Activated naive CD8-positive, alpha-beta T cell treated with anti-CD3 and anti-CD28 coated beads, Interleukin-2, amount 10 ng/mL, durations not matched to agents 7 days and 5 days (primary cell): Measurements from ENCODE around the gene NACA2. TPM values are rescaled to one million over a fixed set of nuclear protein-coding genes. Genes with fewer than 3 reads are reported as not detected.
"Not testable (repeated sequence)": the region's sequence is repeated elsewhere in the genome, so short reads cannot be mapped to it uniquely, and the experiment has no call there.

ENCODE experiments used
- ATAC-seq: fragments of 150-1000 bp; cut with Tn5 transposase; one replicate; pipeline ENCODE4 v1.10.0; 2021; ENCODE audit warnings: low read depth, moderate library complexity
- POLR2A ChIA-PET: fragments of 350-600 bp; sonication (Branson Sonifier 250); formaldehyde crosslinking; loops from one replicate; lab custom pipeline; 2021; ENCODE audit warnings: antibody characterized with exemption; lab: Charles Lee
- DNase-seq: peaks from one replicate; pipeline ENCODE4 v3.0.0; 2021
- H3K27ac Mint-ChIP-seq: one replicate; pipeline ENCODE4 v1.8.0; 2022; ENCODE audit warnings: mild to moderate bottlenecking, mixed read lengths
- H3K27me3 Mint-ChIP-seq: one replicate; pipeline ENCODE4 v1.8.0; 2022; ENCODE audit warnings: mild to moderate bottlenecking, moderate library complexity, mixed read lengths
- H3K36me3 Mint-ChIP-seq: one replicate; pipeline ENCODE4 v1.8.0; 2021; ENCODE audit warnings: mild to moderate bottlenecking, mixed read lengths
- H3K4me1 Mint-ChIP-seq: one replicate; pipeline ENCODE4 v1.8.0; 2021; ENCODE audit warnings: mixed read lengths
- H3K4me3 Mint-ChIP-seq: one replicate; pipeline ENCODE4 v1.8.0; 2022; ENCODE audit warnings: mild to moderate bottlenecking, moderate library complexity, mixed read lengths
- H3K9me3 Mint-ChIP-seq: one replicate; pipeline ENCODE4 v1.8.0; 2021; ENCODE audit warnings: mixed read lengths
- total RNA-seq, 2 experiments: library from RNA; stranded (reverse); gene quantifications; one replicate each; pipeline ENCODE4 v1.2.3, GENCODE V29; 2021

The NACA2 gene
- total RNA-seq, 2 experiments from 2014 or later, result not detected

GRCh38 chr17:61594294-61594825 lies 3.3 kb upstream of the NACA2 start:
- Mint-ChIP-seq H3K4me1 (no peaks in the 10 kb centered on the region), H3K36me3 (no peaks in the 10 kb centered on the region), H3K9me3 (no peaks in the 10 kb centered on the region), H3K27ac (no peak overlapping the region), H3K27me3 (peaks cover 28% of the 10 kb centered on the region), H3K4me3 (no peak overlapping the region)
- DNase-seq, result no peak
- ATAC-seq, result no peak
- POLR2A ChIA-PET, result no interaction called here

- H3K9me3 Mint-ChIP-seq, result no peaks in the 10 kb centered on the region
- H3K36me3 Mint-ChIP-seq, result no peaks in the 10 kb centered on the region
- ATAC-seq (no peak), DNase-seq (no peak)
- no peak overlapping the region for H3K4me3 Mint-ChIP-seq
- no peak overlapping the region for H3K27ac Mint-ChIP-seq
- peaks cover 28% of the 10 kb centered on the region for H3K27me3 Mint-ChIP-seq
- H3K4me1 Mint-ChIP-seq, result no peaks in the 10 kb centered on the region
- POLR2A ChIA-PET, result no interaction called here
Observed at GRCh38 chr17:61593426-61593825, 2.4 kb upstream of the NACA2 start.

GRCh38 chr17:61591930-61592329 lies 911 bp upstream of the NACA2 start:
- peaks cover 25% of the 10 kb centered on the region for H3K27me3 Mint-ChIP-seq
- no peak overlapping the region for H3K27ac Mint-ChIP-seq
- no peak for ATAC-seq
- H3K9me3 Mint-ChIP-seq, result no peaks in the 10 kb centered on the region
- H3K36me3 Mint-ChIP-seq, result no peaks in the 10 kb centered on the region
- no peak for DNase-seq
- POLR2A ChIA-PET, result no interaction called here
- no peaks in the 10 kb centered on the region for H3K4me1 Mint-ChIP-seq
- H3K4me3 Mint-ChIP-seq, result no peak overlapping the region

DNA sequence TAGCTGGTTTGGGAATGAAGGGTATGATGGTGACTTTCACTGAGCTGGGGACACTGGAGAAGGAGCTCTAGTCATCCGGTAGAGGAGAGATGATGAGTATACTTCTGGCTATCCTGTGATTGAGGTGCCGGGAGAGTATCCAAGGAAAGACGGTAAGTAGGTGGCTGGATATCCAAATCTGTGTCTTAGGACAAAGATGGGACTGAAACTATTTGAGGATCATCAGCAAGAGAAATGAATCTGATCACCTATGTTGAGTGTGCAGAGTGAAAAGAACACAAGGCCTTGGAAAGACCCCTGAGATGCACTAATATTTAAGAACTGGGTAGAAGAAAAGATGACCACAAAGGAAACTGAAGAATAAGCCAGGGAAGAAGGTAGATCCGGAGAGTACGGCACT lies 1.0 kb downstream of the NACA2 start:
- DNase-seq (no peak), ATAC-seq (no peak)
- H3K27me3 Mint-ChIP-seq, result peaks cover 17% of the 10 kb centered on the region
- POLR2A ChIA-PET, result no interaction called here
- H3K36me3 Mint-ChIP-seq, result no peaks in the 10 kb centered on the region
- H3K4me3 Mint-ChIP-seq, result no peak overlapping the region
- no peaks in the 10 kb centered on the region for H3K9me3 Mint-ChIP-seq
- H3K4me1 Mint-ChIP-seq, result no peaks in the 10 kb centered on the region
- no peak overlapping the region for H3K27ac Mint-ChIP-seq

- DNase-seq (no peak), ATAC-seq (no peak)
- Mint-ChIP-seq H3K36me3 (no peaks in the 10 kb centered on the region), H3K4me3 (no peak overlapping the region), H3K9me3 (no peaks in the 10 kb centered on the region), H3K4me1 (no peaks in the 10 kb centered on the region), H3K27me3 (peaks cover 6% of the 10 kb centered on the region), H3K27ac (no peak overlapping the region)
- POLR2A ChIA-PET, result no interaction called here
Observed at GRCh38 chr17:61587807-61588660, 3.0 kb downstream of the NACA2 start.

DNA sequence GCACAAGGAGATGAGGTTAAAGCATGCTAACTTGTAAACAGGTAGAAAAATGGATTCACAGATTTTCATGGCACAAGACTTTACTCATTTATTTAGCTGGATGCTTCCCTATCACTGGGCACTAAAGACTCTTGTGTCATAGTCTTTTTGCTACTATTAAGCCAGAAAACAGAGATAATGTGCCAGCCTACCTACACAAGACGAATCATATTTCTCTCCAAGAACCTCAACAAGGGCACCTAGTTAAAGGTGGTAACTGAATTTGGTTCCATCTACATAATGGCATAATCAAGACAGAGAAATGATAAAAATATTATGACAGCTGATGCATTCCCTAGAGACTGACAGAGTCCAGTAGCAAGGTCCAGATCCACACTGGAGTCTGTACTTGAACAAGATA lies 3.8 kb downstream of the NACA2 start:
- ATAC-seq, result no peak
- Mint-ChIP-seq H3K27ac (no peak overlapping the region), H3K36me3 (no peaks in the 10 kb centered on the region), H3K9me3 (no peaks in the 10 kb centered on the region), H3K27me3 (peaks cover 8% of the 10 kb centered on the region), H3K4me3 (no peak overlapping the region), H3K4me1 (no peaks in the 10 kb centered on the region)
- POLR2A ChIA-PET, result no interaction called here
- DNase-seq, result no peak

GRCh38 chr17:61586622-61587021 lies 4.4 kb downstream of the NACA2 start:
- POLR2A ChIA-PET, H3K9me3 Mint-ChIP-seq: not testable (repeated sequence)
- peaks cover 13% of the 10 kb centered on the region for H3K27me3 Mint-ChIP-seq

GRCh38 chr17:61586031-61586566 lies 4.9 kb downstream of the NACA2 start:
- POLR2A ChIA-PET, result no interaction called here
- no peaks in the 10 kb centered on the region for H3K36me3 Mint-ChIP-seq
- H3K27ac Mint-ChIP-seq, result no peak overlapping the region
- no peaks in the 10 kb centered on the region for H3K4me1 Mint-ChIP-seq
- H3K27me3 Mint-ChIP-seq, result peaks cover 18% of the 10 kb centered on the region
- H3K4me3 Mint-ChIP-seq, result no peak overlapping the region
- DNase-seq (no peak), ATAC-seq (no peak)
- no peaks in the 10 kb centered on the region for H3K9me3 Mint-ChIP-seq

More at GRCh38 chr17:61586622-61587021, 4.4 kb downstream of the NACA2 start:
- not testable (repeated sequence) for H3K27ac Mint-ChIP-seq, ATAC-seq, H3K36me3 Mint-ChIP-seq, H3K4me1 Mint-ChIP-seq, DNase-seq, H3K4me3 Mint-ChIP-seq

DNA sequence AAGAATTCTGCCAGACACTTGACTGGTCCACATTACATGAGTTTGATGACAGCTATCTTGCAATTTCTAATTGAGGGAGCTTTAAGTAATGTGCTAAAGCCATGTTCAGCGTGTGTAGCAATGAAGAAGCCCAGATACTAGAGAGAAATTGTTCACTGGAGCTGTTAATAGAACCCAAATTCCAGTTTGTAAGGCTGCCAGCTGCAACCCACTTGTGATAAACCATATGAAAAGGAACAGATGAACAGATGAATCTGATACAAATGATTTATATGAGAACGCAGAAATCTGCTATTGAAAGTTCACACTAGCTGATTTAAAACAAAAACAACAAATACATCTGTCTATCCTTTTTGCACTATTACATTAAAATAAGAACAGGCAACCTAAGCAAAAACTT lies 6.2 kb downstream of the NACA2 start:
- Mint-ChIP-seq H3K4me1 (no peaks in the 10 kb centered on the region), H3K27ac (no peak overlapping the region), H3K27me3 (peaks cover 22% of the 10 kb centered on the region), H3K4me3 (no peak overlapping the region), H3K9me3 (no peaks in the 10 kb centered on the region), H3K36me3 (no peaks in the 10 kb centered on the region)
- ATAC-seq (no peak), DNase-seq (no peak)
- POLR2A ChIA-PET, result no interaction called here

- H3K27me3 Mint-ChIP-seq, result peaks cover 28% of the 10 kb centered on the region
- POLR2A ChIA-PET, result no interaction called here
Observed at GRCh38 chr17:61584266-61584665, 6.8 kb downstream of the NACA2 start.

DNA sequence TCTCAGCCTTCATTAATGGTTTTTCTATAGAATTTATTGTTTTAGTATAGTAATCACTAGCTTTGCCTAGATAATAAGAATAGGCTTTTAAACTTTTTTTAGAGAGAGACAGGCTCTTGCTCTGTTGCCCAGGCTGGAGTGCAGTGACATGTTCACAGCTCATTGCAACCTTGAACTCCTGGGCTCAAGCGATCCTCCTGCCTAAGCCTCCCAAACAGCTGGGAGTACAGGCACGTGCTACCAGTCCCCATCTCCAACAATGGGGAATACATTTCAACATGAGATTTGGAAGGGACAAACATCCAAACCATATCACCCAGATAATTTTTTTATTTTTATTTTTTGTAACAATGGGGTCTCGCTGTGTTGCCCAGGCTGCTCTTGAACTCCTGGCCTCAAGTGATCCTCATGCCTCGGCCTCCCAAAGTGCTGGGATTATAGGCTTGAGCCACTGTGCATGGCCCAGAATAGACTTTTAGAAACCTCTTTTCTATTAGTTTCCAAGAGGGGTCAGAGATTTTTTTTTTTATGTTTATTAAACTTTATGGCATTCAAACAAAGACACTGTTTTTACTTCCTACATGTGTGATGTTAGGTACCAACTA lies 7.3 kb downstream of the NACA2 start:
- no peak for ATAC-seq
- Mint-ChIP-seq H3K4me3 (no peak overlapping the region), H3K9me3 (no peaks in the 10 kb centered on the region), H3K27me3 (peaks cover 29% of the 10 kb centered on the region), H3K4me1 (no peaks in the 10 kb centered on the region), H3K27ac (no peak overlapping the region), H3K36me3 (no peaks in the 10 kb centered on the region)
- POLR2A ChIA-PET, result no interaction called here
- DNase-seq, result no peak

More at GRCh38 chr17:61584266-61584665, 6.8 kb downstream of the NACA2 start:
- Mint-ChIP-seq H3K9me3 (no peaks in the 10 kb centered on the region), H3K4me1 (no peaks in the 10 kb centered on the region), H3K4me3 (no peak overlapping the region), H3K36me3 (no peaks in the 10 kb centered on the region), H3K27ac (no peak overlapping the region)
- ATAC-seq (no peak), DNase-seq (no peak)

DNA sequence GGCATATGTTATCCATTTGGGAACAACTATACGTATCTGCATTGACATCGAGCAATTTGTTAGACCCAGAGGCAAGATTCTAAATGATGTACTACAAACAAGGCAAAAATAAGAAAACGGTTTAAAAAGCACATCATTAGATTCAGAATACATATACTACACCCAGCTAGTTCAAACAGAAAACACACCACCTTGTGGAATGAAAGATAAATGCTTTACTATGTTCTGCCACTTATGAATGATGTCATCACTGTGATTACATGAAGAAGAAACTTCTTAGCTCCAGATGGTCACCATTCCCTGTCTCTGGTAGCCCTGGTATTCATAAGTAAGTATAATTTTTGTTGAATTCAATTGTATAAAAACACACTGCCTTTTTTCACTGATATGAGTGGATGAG lies 7.8 kb downstream of the NACA2 start:
- no peaks in the 10 kb centered on the region for H3K4me1 Mint-ChIP-seq
- no peaks in the 10 kb centered on the region for H3K9me3 Mint-ChIP-seq
- H3K4me3 Mint-ChIP-seq, result no peak overlapping the region
- H3K27me3 Mint-ChIP-seq, result peaks cover 30% of the 10 kb centered on the region
- no peak for DNase-seq
- no peak overlapping the region for H3K27ac Mint-ChIP-seq
- POLR2A ChIA-PET, result no interaction called here
- H3K36me3 Mint-ChIP-seq, result no peaks in the 10 kb centered on the region
- peak; percentile 39 for ATAC-seq

DNA sequence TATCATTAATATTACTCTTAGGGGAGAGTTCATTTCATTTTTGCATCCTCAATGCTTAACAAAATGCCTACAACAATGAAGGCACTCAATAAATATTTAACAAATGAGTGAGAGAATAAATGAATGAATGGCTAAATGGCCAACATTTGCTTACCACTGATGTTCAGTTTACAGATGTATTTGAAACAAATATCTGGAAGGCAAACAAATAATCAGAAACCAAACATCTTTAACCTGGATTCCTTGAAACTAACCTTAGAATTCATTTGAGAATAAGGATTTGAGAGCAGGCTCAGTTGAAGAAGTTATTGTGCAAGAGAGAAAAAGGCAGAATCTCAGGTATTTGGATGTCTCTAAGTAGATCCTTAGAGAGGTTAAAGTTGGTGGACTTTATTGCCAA lies 8.4 kb downstream of the NACA2 start:
- ATAC-seq (no peak), DNase-seq (no peak)
- Mint-ChIP-seq H3K9me3 (no peaks in the 10 kb centered on the region), H3K4me3 (no peak overlapping the region), H3K36me3 (no peaks in the 10 kb centered on the region), H3K27me3 (peaks cover 29% of the 10 kb centered on the region), H3K4me1 (no peaks in the 10 kb centered on the region), H3K27ac (no peak overlapping the region)
- POLR2A ChIA-PET, result no interaction called here
